ENCODE results near the gene ZNF778.
"Not testable (repeated sequence)": the region's sequence is repeated elsewhere in the genome, so short reads cannot be mapped to it uniquely, and the experiment has no call there.

The ZNF778 gene

GRCh38 chr16:89257281-89257731 lies 39.8 kb downstream of the ZNF778 start:
- no peak for DNase-seq (ENCODE audit: low spot score)

DNA sequence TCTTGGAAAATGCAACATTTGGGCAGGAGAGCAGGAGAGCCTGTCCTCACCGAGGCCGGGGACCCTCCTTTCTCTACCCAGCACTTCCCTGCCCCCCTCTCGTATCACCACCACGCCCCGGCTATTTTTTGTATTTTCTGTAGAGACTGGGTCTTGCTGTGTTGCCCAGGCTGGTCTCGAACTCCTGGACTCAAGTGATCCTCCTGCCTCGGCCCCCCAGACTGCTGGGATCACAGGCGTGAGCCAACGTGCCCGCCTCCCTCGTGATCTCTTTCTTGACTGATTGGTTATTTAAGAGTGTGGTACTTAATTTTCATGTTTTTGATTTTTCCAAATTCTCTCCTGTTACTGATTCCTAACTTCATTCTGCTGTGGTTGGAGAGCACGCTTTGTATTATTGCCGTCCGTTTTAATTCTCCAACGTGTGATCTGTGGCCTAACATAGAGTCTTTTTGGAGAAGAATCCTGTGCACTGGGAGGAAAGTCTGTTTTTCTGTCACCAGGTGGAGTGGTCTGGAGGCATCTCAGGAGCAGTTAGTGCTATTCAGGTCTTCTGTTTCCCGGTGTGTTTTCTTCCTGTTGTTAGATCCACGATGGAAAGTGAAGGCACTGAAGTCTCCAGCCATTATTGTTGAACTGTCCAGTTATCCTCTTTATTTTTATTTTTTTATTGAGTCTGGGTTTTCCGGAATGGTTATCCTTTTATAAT lies 40.4 kb downstream of the ZNF778 start:
- no peak for DNase-seq (ENCODE audit: low spot score)

DNA sequence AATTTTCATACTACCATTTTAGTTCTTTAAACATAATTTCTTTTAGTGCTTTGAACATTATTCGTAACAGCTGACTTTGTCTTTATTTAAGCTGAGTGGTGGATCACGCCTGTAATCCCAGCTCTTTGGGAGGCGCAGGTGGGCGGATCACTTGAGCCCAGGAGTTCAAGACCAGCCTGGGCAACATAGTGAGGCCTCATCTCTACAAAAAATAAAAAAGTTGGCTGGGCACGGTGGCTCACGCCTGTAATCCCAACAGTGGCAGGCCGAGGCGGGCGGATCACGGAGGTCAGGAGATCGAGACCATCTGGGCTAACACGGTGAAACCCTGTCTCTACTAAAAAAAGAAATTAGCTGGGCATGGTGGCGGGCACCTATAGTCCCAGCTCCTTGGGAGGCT lies 42.4 kb downstream of the ZNF778 start:
- DNase-seq (ENCODE audit: low spot score): not testable (repeated sequence)

DNA sequence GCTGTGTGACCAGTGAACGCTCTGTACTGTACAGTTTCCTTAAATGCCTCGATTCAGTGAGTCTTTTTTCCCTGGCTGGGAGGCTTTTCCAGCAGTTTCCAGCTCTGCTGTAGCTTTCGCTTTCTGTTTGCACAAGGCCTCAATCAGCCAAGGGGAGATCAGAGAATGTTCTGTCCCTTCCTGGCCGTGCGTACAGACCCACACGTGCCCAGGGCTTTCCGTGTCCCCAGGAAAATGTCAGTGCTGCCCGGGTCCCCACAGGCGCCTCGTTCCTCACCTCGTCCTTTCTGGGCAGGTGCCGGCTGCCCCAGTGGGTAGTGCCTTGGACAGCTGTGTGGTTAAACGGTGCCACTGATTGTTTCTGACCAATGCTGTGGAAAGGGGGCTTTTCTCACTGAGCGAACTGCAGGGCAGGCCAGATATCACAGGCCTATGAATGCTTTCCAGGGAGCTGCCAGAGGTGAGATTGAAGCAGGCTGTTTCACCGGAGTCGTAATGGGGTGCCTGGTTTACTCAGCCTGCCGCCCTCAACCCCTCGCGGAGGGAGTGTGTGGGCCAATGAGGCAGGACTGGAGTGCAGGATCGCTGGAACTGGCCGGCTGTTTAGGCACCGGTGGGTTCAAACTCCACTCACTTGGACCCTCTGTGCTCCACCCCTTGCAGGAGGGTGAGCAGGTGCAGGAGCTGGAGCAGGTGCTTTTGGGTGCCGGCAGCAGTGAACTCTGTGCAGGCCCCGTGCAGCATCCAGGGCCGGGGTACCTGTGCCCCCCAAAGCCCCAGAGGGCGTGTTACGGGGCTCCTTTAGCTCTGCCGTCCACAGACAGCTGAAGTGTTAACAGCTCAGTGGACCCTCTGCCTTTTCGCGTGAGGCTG lies 44.4 kb downstream of the ZNF778 start:
- DNase-seq (ENCODE audit: low spot score): no peak

DNA sequence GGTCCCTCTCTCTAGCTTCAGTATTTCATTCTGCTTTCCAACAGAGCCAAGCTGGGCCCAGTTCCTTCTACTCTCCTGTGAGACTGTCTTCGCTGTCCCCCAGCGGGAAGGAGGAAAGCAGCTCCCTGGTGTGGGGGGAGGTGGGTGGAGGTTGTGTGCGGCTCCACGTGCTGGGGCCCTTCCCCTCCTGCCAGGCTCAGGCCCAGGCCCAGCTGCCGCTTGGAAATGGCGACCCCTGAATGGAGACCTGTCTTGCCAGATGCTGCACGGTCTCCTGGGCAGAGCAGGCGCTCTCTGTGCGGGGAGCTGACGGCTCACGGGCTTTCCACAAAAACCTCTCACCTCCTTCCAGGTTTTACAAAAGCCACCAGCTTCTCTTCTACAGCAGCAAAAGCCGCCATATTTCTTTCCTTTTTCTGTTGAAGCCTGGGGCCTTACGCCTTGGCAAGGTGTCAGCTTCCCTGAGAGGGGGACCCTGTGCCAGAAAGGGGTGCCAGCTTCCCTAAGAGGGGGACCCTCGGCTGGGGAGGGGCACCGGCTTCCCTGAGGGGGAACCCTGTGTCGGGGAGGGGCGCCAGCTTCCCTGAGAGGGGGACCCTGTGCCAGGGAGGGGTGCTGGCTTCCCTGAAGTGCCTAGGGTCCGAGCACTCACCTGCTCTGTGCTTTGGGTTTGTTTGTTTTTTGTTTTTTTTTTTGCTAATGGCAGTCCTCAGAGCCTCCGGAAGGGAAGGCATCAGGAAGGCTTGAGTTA lies 47.5 kb downstream of the ZNF778 start:
- DNase-seq (ENCODE audit: low spot score): no peak

- DNase-seq (ENCODE audit: low spot score): no peak
Observed at GRCh38 chr16:89265647-89266046, 48.1 kb downstream of the ZNF778 start.

DNA sequence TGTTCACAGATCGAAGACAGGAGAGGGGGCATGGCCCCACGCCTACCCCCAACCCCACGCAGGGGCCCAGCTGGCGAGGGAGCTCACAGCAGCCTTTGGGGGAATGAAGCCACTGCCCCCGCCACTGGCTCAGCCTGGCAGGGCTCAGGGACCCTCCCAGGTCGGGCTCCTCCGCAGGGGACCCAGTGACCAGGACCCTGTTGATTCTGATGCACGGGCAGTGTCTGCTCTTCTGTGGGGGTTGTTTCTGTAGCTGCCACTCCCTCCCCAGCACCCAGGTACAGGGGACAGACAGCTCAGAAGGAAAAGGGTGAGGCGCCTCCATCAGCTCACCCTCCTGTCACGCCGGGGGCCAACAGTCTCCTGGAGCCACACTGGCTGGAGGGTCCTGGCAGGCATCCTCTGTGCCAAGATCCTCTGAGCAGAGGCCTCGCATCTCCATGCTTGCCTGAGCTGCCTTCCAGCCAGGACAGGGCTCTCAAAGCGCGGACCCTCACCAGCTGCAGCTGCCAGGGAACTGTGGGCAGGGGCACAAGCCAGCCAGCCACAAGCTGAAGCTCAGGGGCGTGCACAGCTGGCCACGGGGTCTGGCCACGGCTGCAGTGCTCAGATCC lies 49.1 kb downstream of the ZNF778 start:
- DNase-seq (ENCODE audit: low spot score): no peak

GRCh38 chr16:89267746-89268145 lies 50.2 kb downstream of the ZNF778 start:
- DNase-seq (ENCODE audit: low spot score): not testable (repeated sequence)

- DNase-seq (ENCODE audit: low spot score): no peak
Observed at GRCh38 chr16:89268585-89268984, 51.1 kb downstream of the ZNF778 start.

GRCh38 chr16:89268987-89269735 lies 51.7 kb downstream of the ZNF778 start:
- no peak for DNase-seq (ENCODE audit: low spot score)

GRCh38 chr16:89269805-89270665 lies 52.5 kb downstream of the ZNF778 start:
- DNase-seq (ENCODE audit: low spot score): no peak

GRCh38 chr16:89270666-89271345 lies 53.3 kb downstream of the ZNF778 start:
- DNase-seq (ENCODE audit: low spot score): no peak

DNA sequence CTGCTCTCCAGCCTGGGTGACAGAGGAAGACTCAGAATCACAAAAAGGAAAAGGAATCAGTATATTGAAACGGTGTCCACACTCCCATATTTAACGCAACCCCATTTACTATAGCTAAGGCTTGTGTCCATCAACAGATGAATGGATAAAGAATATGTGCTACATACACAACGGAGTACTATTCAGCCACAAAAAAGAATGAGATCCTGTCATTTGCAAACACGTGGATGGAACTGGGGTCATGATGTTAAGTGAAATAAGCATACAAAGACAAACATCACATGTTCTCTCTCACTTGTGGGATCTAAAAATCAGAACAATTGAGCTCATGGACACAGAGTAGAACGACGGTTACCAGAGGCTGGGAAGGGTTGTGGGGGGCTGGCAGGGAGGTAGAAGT lies 55.1 kb downstream of the ZNF778 start:
- no peak for DNase-seq (ENCODE audit: low spot score)

GRCh38 chr16:89273741-89274472 lies 56.4 kb downstream of the ZNF778 start:
- DNase-seq (ENCODE audit: low spot score): no peak

DNA sequence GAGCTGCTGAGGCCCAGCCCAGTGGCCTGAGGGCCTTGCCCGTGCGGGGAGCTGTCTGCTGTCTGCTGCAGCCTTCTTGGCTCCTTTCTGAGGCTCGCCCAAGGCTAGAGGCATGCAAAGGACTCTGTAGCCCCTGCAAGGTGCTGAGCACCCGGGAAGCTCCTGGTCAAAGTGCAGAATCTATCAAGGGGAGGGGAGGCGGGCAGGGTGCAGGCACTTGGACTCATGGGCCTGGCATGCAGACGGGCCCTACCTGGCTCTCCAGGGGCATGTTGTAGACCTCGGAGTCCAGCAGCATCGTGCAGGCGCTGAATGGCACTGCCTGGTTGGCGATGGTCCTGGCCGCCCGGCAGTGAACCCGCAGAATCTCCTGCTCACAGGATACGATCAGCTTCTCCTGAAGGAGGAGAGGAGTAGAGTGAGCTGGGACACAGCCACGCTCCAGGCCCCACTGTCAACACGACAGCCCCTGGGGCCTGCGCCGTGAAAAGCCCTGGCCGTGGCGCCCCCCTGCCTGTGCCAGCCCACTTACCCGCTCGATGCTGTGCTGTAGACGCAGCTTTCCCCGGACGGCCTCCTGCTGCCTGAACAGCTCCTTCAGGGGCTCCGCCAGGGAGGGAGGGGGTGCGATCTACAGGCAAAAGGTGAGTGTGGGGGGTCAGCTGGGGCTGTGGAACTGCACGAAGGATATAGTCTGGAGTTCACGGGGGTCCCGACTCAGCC lies 57.2 kb downstream of the ZNF778 start:
- DNase-seq (ENCODE audit: low spot score): no peak

- DNase-seq (ENCODE audit: low spot score): no peak
Observed at GRCh38 chr16:89275284-89275584, 57.7 kb downstream of the ZNF778 start.

GRCh38 chr16:89275837-89276720 lies 58.6 kb downstream of the ZNF778 start:
- DNase-seq (ENCODE audit: low spot score): no peak

GRCh38 chr16:89277049-89277448 lies 59.5 kb downstream of the ZNF778 start:
- no peak for DNase-seq (ENCODE audit: low spot score)
